HG03460 (cell line): ENCODE results near the gene SAMD11.
A peak's percentile ranks its signal among the peaks of the same experiment; 100 is the strongest.

Experiments
- ATAC-seq: cut with Tn5 transposase; IDR thresholded peaks from one replicate; pipeline ENCODE4 v1.9.1; 2021; ENCODE audit not compliant: unreplicated experiment

The SAMD11 gene

DNA sequence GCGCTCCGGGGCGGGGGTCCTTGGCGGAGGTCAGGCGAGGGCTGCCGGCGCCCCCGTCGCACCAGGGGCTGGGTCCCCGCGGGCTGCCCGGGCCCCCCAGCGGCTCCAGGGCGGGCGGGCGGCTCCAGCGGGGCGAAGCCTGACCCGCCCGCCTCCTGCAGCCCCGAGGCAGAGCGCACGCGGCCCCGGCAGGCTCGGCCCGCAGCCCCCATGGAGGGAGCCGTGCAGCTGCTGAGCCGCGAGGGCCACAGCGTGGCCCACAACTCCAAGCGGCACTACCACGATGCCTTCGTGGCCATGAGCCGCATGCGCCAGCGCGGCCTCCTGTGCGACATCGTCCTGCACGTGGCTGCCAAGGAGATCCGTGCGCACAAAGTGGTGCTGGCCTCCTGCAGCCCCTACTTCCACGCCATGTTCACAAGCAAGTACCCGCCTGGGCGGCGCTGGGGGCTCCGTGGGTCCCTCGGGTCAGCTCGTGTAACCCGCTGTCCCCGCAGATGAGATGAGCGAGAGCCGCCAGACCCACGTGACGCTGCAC is 37.5 kb downstream of the SAMD11 start:
- ATAC-seq = no peak

DNA sequence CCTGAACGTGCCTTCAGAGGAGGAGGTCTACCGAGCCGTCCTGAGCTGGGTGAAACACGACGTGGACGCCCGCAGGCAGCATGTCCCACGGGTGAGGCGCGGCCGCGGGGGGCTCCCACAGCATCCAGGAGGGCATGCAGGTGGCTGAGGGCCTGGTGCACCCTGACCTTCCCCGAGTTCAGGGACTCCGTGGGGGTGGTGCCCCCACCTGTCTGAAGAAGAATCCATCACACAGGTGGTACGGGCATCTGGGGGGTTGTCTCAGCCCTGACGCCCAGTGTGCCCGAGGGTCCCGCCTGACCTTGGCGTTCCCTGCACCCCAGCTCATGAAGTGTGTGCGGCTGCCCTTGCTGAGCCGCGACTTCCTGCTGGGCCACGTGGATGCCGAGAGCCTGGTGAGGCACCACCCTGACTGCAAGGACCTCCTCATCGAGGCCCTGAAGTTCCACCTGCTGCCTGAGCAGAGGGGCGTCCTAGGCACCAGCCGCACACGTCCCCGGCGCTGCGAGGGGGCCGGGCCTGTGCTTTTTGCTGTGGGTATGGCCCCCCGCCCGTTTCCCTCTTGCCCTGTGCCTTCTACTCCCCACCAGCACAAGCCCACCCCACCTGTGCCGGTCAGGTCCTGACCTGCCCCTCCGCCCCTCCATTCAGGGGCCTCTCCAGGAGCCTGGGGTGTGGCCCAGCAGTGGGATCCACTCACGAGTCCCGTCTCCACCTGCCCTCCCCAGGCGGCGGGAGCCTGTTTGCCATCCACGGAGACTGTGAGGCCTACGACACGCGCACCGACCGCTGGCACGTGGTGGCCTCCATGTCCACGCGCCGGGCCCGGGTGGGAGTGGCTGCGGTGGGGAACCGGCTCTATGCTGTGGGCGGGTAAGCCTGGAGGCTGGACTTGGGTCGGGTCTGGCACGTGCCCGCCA is 38.9 kb downstream of the SAMD11 start:
- no peak for ATAC-seq

DNA sequence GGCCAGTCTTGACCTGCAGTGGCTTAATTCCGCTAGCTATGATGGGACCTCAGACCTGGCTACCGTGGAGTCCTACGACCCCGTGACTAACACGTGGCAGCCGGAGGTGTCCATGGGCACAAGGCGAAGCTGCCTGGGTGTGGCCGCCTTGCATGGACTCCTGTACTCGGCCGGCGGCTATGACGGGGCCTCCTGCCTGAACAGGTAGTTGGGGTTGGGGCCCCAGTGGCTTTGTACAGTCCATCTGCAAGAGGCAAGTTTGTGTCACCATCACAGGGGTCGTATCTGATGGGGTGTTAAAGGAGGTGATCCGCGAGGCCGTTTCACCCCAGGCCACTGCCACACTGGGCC is 39.6 kb downstream of the SAMD11 start:
- ATAC-seq = no peak

DNA sequence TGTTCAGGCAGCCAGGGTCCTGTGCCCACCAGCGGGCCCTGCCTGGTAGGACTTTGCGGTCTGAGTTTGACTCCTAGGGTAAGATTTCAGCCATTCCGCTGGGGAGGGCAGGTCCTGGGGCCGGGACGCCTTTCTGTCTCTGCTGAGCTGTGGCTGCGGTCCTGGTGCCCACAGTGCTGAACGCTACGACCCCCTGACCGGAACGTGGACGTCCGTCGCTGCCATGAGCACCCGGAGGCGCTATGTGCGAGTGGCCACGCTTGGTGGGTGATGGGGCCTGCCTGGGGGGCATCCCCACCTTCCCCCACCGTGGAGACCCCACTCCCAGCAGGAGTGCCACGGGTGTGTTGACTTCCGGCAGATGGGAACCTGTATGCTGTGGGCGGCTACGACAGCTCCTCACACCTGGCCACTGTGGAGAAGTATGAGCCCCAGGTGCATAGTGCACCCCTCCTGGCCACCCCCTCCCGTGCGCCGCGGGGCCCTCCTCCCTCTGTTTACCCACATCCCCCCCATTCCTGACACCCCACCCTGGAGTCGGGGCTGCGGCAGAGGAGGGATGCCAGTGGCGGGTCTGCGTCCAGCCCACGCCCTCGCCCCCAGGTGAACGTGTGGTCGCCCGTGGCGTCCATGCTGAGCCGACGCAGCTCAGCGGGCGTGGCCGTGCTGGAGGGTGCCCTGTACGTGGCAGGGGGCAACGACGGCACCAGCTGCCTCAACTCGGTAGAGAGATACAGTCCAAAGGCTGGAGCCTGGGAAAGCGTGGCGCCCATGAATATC is 40.2 kb downstream of the SAMD11 start:
- no peak for ATAC-seq

DNA sequence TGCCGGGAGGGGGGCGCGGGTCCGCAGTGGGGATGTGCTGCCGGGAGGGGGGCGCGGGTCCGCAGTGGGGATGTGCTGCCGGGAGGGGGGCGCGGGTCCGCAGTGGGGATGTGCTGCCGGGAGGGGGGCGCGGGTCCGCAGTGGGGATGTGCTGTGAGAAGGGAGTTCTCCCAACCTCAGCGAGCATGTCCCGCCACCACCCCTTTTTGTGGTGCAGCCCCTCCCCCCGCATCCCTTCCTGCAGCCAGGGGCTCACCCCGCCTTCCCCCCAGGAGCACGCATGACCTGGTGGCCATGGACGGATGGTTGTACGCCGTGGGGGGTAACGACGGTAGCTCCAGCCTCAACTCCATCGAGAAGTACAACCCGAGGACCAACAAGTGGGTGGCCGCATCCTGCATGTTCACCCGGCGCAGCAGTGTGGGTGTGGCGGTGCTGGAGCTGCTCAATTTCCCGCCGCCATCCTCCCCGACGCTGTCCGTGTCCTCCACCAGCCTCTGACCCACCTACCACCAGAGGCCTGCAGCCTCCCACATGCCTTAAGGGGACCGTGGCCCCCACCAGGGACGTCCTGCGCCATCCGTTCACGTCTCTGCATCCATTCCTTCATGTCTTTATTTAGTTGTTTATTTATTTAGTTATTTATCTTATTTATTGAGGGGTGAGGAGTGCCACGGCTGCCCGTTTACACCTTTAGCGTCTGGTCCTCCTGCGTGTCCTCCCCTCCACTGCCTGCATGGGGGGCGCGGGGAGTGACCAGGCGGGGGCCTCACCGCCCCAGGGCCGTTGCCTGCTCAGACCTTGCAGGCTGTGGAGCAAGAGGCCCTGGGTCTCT is 41.2 kb downstream of the SAMD11 start:
- ATAC-seq = no peak

DNA sequence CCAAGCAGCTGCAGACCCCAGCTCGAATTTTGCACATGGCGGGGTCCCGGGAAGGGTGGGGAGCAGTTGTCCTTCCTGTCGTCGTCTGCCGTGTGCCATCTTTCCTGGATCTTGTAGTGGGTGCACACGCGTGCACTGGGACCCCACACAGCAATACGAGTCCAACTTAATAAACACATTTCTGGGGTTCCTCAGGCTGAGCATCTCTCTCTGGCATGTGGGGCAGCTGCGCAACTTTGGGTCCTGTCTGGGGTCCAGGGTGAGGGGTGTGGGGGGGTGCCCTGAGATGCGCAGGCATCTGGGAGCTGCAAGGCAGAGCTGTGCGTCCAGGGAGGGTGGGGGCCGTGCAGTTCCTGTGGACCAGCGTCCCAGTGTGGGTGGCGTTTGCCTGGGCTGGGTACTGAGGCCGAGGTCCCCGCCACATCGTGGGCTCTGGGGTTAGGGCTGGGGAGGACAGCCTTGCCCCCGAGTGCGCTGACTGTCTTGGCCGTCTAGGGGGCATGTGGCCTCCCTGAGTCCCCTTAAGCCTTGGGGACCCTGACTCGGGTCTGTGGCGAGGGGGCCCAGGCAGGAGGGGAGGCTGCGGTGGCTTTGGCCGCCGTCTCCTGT is 41.9 kb downstream of the SAMD11 start:
- ATAC-seq = no peak

DNA sequence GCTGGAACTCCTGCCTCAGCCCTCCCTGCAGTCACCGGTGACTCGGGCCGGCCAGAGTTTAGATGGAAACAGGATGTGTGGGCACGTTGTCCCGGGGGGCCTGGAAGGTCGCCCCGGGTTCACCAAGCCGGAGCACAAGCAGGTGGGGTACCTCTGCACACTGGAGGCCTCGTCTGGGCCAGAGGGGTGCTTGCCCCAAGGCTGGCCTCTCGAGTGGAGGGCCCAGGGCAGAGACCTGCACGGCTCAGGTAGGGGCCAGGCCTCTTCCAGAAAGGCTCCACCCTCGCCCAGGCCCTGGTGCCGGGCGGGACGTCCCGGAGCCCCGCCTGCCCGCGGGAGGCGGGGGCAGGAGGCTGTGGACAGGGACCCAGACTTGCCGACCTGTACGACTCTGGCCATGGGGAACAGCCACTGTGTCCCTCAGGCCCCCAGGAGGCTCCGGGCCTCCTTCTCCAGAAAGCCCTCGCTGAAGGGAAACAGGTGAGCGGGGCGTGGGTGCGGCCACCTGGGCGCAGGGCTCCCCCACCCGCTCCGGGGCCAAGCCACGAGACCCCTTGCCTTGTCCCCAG is 42.5 kb downstream of the SAMD11 start, which contains the start of gene PLEKHN1:
Gene PLEKHN1, plus strand, starts transcription at position 348 of the 569 bp plus-strand sequence. Its CDS starts 50 bp downstream, at position 398.
- peak; percentile 35 for ATAC-seq

DNA sequence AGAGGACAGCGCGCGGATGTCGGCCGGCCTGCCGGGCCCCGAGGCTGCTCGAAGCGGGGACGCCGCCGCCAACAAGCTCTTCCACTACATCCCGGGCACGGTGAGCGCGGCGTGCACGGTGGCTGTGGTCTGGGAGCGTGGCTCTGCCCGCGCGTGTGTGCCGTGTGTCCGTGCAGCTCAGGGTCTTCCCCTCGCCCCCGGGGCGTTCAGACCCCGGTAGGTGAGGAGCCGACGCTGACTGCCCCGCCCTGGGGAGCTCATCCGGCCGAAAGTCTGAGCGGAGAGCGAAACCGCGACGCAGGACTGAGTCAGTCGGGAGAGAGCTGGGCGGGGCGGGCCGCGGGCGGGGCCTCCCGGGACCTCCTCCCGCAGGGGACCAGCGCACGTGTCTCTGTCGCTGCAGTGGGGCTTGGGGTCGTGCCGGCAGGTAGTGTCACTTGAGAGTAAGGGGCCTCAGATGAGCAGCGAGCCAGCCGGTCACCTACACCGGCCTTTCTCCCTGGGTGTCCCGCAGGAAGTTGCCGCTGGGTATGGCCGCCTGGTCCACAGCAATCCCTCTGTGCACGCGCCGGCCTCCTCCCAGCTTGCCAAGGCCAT is 43.1 kb downstream of the SAMD11 start:
- peak; percentile 60 for ATAC-seq

DNA sequence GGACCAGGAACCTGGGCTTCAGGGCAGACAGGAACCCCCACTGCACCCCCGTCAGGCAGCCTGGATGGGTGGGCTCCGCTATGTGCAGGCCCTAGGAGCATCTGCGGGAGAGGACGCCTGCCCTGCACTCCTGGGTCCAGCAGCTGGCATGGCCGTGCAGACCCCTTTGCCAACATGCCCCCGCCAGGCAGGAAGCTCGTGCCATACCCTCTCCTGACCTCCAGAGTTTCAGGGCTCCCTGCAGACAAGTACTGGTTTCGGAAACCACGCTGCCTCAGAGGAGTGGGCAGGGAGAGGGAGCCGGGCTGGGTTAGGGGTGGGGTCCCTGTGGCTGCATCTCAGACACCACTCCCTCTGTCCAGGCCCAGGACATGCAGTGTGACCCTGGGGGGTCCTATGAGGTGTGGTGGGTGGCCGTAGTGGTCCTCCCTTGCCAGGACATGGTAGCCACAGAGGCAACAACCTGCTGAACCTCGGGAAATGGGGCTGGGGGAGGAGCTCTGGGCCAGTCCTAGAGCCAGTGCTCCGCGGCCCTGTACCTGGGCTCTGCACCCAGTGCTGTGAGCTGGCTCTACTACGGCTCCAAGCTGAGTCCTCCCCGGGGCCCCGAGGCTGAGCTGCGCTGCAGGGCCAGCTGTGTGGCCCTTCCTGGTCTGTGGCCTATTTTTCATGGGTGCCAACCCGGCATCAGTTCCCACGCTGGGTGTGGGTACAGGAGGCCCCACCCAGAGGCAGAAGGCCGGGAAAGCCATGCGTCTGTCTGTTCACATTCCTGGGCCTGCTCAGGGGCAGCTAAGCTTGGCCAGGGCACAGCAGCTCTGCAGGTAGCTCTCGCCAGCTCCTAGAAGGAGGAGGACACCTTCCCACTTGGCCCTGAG is 44.0 kb downstream of the SAMD11 start:
- no peak for ATAC-seq

DNA sequence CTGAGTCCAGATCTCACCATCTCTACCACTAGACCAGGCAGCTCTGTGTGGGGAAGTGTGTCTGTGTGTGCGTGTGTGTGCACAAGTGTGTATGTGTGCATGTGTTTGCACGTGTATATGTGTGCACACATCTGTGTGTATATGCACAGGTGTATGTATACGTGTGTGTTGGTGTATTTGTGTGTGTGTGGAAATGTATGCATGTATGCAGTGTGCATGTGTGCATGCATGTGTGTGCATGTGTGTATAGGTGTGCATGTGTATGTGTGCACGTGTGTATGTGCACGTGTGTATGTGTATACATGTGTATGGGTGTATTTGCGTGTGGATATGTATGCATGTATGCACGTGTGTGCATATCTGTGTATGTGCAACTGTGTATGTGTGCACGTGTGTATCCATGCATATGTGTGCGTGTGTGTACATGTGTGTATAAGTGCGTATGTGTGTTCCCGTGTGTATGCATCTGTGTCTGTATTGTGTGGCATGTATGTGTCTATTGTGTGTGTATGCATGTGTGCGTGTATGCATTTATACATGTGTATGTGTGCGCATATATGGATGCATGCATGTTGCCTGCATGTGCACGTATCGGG is 45.6 kb downstream of the SAMD11 start:
- no peak for ATAC-seq

DNA sequence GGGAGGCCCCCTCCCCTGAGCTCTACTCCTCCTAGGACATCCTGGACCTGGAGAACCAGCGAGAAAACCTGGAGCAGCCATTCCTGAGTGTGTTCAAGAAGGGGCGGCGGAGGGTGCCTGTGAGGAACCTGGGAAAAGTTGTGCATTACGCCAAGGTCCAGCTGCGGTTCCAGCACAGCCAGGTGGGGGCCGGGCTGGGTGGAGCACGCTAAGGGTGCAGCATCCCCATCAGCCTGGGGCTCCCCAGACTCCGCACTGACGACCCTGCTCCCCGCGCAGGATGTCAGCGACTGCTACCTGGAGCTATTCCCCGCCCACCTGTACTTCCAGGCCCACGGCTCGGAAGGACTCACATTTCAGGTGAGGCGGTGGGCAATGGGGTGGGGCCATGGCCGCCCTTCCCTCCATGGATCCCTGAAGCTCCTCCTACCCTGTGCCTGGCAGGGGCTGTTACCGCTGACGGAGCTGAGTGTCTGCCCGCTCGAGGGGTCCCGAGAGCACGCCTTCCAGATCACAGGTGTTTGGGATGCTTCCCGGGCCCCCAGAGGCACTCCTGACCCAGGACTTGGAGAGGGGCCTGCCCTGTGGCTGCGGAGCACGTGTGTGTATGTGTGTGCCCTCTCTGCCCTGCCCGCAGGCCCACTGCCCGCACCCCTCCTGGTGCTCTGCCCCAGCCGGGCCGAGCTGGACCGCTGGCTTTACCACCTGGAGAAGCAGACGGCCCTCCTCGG is 46.7 kb downstream of the SAMD11 start:
- no peak for ATAC-seq

DNA sequence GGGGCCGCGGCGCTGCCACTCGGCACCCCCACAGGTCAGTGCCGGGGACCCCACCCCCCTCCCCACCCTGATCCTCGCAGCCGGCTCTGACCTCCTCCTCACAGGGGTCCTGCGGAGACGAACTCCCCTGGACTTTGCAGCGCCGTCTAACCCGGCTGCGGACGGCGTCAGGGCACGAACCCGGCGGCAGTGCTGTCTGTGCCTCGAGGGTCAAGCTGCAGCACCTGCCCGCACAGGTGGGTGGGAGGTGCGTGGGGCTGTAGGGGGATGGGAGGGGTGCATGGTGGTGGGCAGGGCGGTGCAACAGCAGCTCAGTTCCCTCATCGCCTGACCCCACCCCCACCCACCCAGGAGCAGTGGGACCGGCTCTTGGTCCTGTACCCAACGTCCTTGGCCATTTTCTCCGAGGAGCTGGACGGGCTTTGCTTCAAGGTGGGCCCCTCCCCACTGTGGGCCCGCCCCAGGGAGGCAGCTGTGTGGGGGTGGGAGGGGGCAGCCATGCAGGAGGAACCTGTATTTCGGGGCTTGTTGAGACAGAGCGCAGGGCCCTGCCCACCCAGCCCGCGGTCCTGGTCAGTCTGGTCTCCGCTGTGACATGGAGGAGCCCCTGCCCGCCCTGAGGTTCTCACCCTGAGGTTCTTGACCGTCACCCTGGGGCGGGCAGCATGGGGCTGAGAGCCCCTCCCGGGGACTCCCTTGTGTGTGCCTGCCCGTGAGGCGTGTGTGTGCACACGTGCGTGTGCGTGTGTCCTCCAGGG is 47.4 kb downstream of the SAMD11 start:
- ATAC-seq = no peak

DNA sequence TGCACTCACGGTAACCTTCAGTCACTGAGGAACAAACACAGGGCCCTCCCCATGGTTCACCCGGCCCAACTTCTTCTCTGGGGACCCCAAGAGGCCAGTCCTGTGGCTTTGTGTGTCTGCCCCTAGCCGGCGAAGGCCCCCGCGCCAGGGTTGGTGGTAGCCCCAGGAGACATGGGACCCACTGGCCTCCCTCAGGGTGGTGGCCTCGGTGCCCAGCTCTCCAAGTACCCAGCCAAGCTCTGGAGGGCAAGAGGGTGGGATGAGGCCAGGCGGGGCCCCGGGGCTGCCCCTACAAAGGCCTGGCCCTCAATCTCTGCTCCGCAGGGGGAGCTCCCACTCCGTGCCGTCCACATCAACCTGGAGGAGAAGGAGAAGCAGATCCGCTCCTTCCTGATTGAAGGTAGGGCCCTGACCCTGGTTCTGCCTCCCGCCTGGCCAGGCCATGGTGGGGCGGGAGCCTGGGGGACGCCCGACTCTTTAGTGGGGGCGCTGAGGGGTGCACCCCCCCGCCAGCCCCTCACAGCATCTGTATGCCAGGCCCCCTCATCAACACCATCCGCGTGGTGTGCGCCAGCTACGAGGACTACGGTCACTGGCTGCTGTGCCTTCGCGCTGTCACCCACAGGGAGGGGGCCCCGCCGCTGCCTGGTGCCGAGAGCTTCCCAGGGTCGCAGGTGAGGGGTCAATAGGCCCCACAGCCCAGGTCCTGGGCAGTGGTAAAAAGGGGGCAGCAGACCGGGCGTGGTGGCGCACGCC is 48.2 kb downstream of the SAMD11 start:
- ATAC-seq = no peak

DNA sequence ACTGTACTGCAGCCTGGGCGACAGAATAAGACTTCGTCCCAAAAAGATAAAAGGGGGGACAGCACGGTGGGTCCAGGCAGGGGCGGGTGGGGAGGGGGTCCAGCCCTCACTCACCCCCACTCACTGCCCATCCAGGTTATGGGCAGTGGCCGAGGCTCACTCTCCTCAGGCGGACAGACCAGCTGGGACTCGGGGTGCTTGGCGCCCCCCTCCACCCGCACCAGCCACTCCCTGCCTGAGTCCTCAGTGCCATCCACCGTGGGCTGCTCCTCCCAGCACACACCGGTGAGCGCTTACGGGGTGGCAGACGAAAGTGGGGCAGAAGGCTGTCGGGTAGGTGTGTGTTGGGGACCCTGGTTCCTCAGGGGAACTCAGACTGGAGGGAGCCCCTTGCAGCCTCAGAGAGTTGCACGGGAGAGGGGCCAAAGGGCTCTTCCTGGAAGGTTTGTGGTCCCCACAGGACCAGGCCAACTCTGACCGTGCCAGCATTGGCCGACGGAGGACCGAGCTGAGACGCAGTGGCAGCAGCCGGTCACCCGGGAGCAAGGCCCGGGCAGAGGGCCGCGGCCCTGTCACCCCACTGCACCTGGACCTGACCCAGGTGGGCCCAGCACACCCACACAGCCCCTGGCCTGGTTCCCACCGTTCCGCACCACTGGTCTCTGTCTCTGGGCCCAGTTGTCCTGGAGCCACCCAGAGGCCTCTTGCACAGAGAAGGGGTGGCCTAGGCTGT is 49.2 kb downstream of the SAMD11 start:
- no peak for ATAC-seq

DNA sequence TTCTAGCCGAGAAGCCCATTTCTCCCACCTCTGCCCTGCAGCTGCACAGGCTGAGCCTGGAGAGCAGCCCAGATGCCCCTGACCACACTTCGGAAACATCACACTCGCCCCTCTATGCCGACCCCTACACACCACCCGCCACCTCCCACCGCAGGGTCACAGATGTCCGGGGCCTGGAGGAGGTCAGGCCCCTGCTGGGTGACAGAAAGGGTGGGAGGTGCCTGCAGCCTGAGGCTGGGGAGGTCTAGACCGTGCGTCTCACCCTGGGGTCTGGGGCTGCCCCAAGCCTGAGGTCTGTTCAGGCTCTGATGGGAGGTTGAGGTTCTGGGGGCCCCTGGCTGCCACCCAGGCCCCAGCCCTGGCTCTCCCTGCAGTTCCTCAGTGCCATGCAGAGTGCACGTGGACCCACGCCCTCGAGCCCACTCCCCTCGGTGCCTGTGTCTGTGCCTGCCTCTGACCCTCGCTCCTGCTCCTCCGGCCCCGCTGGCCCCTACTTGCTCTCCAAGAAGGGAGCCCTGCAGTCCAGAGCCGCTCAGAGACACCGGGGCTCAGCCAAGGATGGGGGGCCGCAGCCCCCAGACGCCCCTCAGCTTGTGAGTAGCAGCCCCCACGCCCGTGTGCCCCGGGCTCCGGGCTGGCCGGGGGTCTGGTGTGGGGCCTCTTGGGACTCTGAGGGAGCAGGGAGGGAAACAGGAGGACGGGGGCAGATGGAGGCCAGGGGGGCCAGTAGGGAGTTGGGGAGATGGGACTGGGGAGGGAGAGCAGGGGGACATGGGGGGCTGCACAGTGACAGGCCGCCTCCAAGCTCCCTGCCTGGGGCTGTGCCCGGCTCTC is 50.0 kb downstream of the SAMD11 start:
- ATAC-seq = no peak
